GM10248 (cell line): ENCODE results near the gene PMEPA1.

Experiments
- CTCF ChIA-PET: fragments of 300-600 bp; sonication (Branson Sonifier 250); formaldehyde crosslinking; extraction: SDS; loops from one replicate; lab custom pipeline; 2021; ENCODE audit warnings: antibody characterized with exemption; lab: Yijun Ruan, JAX
- POLR2A ChIA-PET: fragments of 350-650 bp; sonication (Branson Sonifier 250); formaldehyde crosslinking; extraction: SDS; loops from one replicate; lab custom pipeline; 2020; ENCODE audit warnings: antibody characterized with exemption; lab: Yijun Ruan, JAX
- DNase-seq: peaks from one replicate; pipeline ENCODE4 v3.0.0; 2012; ENCODE audit errors: extremely low spot score
- TF ChIP-seq, protein P1 (sequence below): IDR thresholded peaks from 2 replicates; pipeline ENCODE4 v1.5.1; 2012; ENCODE audit warnings: mild to moderate bottlenecking, low read depth; ENCODE audit errors: extremely low read depth, missing control alignments, control extremely low read depth

PMEPA1 gene

DNA sequence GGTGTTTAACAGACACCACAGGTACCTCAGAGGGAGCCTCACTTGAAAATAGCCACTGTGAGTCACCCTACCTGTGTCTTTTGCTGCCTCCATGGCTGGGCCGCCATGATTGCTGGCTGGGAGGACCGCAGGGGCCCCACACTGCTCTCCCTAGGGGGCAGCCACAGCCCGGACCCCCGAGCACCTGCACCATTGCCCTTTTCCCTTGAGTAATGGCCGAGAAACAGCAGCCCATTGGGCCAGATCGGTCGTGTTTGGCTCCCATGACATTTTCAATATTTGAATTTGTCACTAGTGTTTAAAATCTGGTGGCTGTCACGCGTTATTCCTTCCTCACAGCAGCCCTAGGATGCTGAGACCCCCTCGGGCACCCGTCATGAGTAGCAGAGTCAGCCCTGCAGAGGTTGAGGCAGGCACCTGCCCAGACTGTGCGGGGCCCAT is 96.3 kb downstream of the PMEPA1 start:
- ChIA-PET CTCF (interaction anchor here (1.4 kb wide), 1 partner anchor 9 kb away, joined by 5 read pairs; no protein-coding TSS in a partner anchor), POLR2A (no interaction called here)
- peak; percentile 3 for DNase-seq
- TF ChIP-seq, protein P1, sequence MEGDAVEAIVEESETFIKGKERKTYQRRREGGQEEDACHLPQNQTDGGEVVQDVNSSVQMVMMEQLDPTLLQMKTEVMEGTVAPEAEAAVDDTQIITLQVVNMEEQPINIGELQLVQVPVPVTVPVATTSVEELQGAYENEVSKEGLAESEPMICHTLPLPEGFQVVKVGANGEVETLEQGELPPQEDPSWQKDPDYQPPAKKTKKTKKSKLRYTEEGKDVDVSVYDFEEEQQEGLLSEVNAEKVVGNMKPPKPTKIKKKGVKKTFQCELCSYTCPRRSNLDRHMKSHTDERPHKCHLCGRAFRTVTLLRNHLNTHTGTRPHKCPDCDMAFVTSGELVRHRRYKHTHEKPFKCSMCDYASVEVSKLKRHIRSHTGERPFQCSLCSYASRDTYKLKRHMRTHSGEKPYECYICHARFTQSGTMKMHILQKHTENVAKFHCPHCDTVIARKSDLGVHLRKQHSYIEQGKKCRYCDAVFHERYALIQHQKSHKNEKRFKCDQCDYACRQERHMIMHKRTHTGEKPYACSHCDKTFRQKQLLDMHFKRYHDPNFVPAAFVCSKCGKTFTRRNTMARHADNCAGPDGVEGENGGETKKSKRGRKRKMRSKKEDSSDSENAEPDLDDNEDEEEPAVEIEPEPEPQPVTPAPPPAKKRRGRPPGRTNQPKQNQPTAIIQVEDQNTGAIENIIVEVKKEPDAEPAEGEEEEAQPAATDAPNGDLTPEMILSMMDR = no peak

DNA sequence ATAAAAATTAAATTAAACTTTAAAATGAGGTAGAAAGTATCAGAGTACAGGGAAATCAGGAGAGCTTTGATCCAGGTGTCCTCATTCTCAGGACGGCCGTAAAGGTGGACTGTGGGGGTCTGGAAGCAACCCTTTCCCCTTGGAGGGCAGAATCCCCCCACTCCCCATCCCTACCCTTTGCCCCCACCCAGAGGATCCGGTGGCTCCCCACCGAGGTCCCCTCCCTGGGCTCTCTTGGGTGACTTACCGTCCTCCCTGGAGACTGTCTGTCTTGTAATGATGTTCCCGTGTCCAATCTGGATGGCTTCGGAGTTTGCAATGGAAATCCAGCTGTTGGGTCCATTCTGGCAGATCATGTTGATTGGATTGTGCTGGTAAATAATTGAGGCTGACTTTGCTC is 96.9 kb downstream of the PMEPA1 start:
- POLR2A ChIA-PET = no interaction called here
- TF ChIP-seq, protein P1 = no peak
- DNase-seq = peak; percentile 6
- CTCF ChIA-PET = interaction anchor here (1.4 kb wide), 1 partner anchor 10 kb away, joined by 5 read pairs; no protein-coding TSS in a partner anchor

DNA sequence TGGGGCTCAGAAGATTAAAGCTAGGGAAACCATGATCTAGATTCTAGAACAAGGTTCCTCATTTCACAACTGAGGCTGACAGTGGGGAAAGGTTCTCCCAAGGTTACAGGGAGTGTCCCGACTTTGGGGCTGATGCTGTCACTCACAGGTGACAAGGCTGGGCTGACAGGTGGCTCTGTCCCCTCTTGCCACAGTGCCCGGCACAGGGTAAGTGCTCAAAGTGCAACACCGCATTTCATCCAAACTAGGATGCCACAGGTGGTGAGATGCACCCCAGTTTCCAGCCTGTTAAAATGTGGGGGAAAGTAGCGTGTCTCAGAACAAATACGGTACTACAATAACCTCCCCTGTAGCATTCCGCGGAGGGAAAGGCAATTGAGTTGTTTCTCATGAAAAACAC is 97.4 kb downstream of the PMEPA1 start:
- ChIA-PET POLR2A (no interaction called here), CTCF (interaction anchor here (1.4 to 1.6 kb wide), 2 partner anchors 8 to 10 kb away, joined by 3 to 5 read pairs; no protein-coding TSS in a partner anchor)
- TF ChIP-seq, protein P1 = no peak
- DNase-seq = peak; percentile 5

DNA sequence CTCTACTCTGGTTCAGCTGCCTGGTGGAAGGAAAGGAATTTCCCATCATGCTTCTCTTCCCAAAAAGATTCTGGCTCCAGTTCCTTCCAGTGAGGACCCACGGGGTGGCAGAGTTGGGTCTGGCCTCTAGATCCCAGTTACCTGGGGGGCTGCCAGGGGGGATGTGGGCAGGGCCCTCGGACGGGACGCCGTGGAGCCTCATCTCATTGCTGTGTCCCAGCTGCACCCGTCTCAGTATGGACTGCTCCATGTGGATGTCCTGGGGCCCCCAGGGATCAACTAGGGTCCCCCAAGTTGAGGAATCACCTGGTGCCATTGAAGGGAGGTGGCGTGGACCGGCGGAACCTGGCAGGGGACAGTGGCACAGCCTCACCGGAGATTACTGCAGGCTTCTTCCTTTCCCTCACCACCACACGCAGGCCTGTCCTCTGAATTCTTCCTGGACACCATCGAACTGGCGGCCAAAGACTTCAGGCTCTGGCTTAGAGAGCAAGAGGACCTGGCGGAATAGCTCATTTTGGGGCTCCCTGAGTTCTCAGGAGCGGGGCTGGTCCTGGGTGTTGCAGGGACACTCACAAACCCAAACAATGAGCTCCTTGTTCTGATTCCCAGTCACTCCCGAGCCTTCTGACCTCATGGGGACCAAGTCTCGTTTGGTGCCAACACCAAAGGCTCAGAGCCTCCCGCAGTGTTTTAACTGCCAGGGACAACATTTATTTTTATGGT is 98.1 kb downstream of the PMEPA1 start:
- peak; percentile 5 for DNase-seq
- ChIA-PET CTCF (interaction anchor here (1.1 to 1.6 kb wide), 2 partner anchors 9 to 10 kb away, joined by 3 to 5 read pairs; no protein-coding TSS in a partner anchor), POLR2A (no interaction called here)
- TF ChIP-seq, protein P1 = no peak

DNA sequence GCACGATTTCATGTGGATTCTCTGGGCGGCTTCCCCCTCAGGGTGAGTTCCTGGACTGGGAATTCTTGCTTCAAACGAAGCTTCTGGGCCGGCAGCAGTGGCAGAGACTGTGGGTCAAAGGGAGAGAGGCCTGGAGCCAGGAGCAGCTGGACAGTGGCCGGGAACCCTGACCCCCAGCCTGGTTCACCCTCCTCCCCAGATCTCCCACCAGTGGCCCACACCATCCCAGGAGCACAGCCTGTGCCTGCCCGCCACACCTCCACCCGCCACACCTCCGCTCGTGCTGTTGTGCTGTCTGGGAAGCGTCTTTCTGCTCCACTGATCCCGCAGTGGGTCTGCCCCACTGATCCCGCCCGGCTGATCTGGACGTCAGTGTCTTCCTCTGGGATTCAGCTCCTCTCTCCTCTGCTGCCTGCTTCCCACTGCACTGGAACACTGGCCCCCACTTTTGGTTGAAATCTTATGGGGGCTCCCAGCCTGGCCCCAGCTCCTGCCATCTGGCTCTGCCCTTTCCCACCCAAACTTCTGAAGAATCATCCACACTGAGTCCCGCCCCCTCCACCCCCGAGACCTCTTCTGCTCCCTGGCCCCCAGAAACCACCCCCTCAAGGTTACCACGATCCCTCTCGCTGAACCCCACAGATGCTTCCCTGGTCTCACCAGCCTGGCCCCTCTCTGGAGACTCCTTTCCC is 99.4 kb downstream of the PMEPA1 start:
- TF ChIP-seq, protein P1 = no peak
- no peak for DNase-seq
- CTCF ChIA-PET = interaction anchor here (0.9 to 1.1 kb wide), 2 partner anchors 8 to 569 kb away, joined by 3 to 5 read pairs; no protein-coding TSS in a partner anchor
- POLR2A ChIA-PET = no interaction called here

DNA sequence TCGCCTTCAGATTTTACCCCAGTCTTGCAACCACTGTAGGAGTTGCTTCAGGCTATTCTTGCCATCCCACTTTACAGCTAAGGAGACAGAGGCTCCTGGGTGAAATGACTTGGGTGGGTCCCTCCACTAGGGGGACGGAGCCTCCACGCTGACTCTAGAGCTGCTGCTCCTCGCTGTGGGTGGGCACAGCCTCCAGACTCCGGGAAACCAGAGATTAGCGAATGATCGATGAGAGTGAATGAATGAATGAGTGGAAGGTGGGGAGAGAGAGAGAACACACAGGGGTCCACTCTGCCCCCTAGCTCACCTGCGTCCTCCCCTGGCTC is 100.0 kb downstream of the PMEPA1 start:
- CTCF ChIA-PET = interaction anchor here (0.9 kb wide), 1 partner anchor 570 kb away, joined by 3 read pairs; no protein-coding TSS in a partner anchor
- POLR2A ChIA-PET = no interaction called here
- DNase-seq = no peak
- TF ChIP-seq, protein P1 = no peak
